ENCODE measurements around the gene SLC22A17. TPM values are rescaled to one million over a fixed set of nuclear protein-coding genes. Genes with fewer than 3 reads are reported as not detected.

Gene SLC22A17
- total and polyA plus RNA-seq, 2 of the 8 experiments (the other 6 are each of a cell fraction or from before 2014, with no cell fraction given): 43.0 to 49.0 TPM

GRCh38 chr14:23347406-23348296 lies 5.0 kb downstream of the SLC22A17 start:
- Histone ChIP-seq H3K9ac (replicated peaks in 1 of 4; ENCODE audit: extremely low read depth in 1 of 4, low read depth in 3 of 4, low read length in 3 of 4) (no peak overlapping the region), H3K23me2 (ENCODE audit: low read depth, low read length) (peaks cover 10% of the 10 kb centered on the region), H3K4me1 (replicated peaks in 1 of 4; ENCODE audit: control insufficient read depth in 3 of 4, insufficient read depth in 4 of 4, low read length in 3 of 4) (peaks cover 0 to 7% (median 2%) of the 10 kb centered on the region in 4 experiments; a peak in 5 of 7 replicates), H2BK5ac (ENCODE audit: low read depth, low read length) (no peak overlapping the region), H3K4me2 (ENCODE audit: insufficient read depth in 1 of 2, low read depth in 2 of 2, low read length in 2 of 2) (no peak overlapping the region), H3K4ac (replicated peaks; ENCODE audit: insufficient read length, low read depth, low read length) (no peak overlapping the region), H4K5ac (ENCODE audit: insufficient read length, low read depth, low read length) (no peak overlapping the region), H4K91ac (replicated peaks; ENCODE audit: insufficient read length, low read length) (no peak overlapping the region), H2BK120ac (replicated peaks; ENCODE audit: low read depth, low read length) (no peak overlapping the region), H3K79me2 (ENCODE audit: control insufficient read depth in 1 of 2, insufficient read depth in 2 of 2, low read length in 2 of 2) (no peaks in the 10 kb centered on the region), H3K14ac (ENCODE audit: insufficient read length) (no peak overlapping the region), H2BK12ac (ENCODE audit: low read depth, low read length) (no peak overlapping the region), H3K79me1 (ENCODE audit: low read depth, low read length) (no peaks in the 10 kb centered on the region), H3K4me3 (ENCODE audit: extremely low read depth in 1 of 4, insufficient read depth in 2 of 4, low read depth in 3 of 4, low read length in 4 of 4) (no peak overlapping the region), H3K9me3 (ENCODE audit: insufficient read depth in 2 of 2, low read depth in 1 of 2, low read length in 1 of 2) (no peaks in the 10 kb centered on the region), H2BK20ac (ENCODE audit: low read length) (no peak overlapping the region), H3K27ac (ENCODE audit: low read depth, low read length) (no peak overlapping the region), H4K20me1 (replicated peaks in 1 of 2; ENCODE audit: control insufficient read depth in 1 of 2, insufficient read depth in 2 of 2, low read length in 2 of 2) (peaks cover 0 to 3% of the 10 kb centered on the region in 2 experiments), H3K18ac (ENCODE audit: extremely low read depth, low read length) (no peak overlapping the region), H3K56ac (replicated peaks; ENCODE audit: insufficient read length, low read depth, low read length) (no peak overlapping the region), H2BK15ac (ENCODE audit: low read length) (no peak overlapping the region), H4K8ac (ENCODE audit: extremely low read depth, insufficient read depth, low read length) (no peak overlapping the region; the same call in 1 of the 2 replicates), H3K27me3 (replicated peaks in 1 of 4; ENCODE audit: control insufficient read depth in 3 of 4, extremely low read depth in 1 of 4, insufficient read depth in 3 of 4, low read length in 3 of 4) (peaks cover 0 to 11% (median 3%) of the 10 kb centered on the region in 4 experiments; a peak in 6 of 7 replicates), H2AK5ac (ENCODE audit: low read depth, low read length) (no peak overlapping the region), H3K23ac (ENCODE audit: insufficient read length) (no peak overlapping the region), H2AFZ (ENCODE audit: low read length) (no peak overlapping the region), H3K36me3 (ENCODE audit: control insufficient read depth in 2 of 4, insufficient read depth in 4 of 4, low read length in 3 of 4) (no peaks in the 10 kb centered on the region)
- TF ChIP-seq FOSL1 (IDR thresholded peaks at IDR 0.05; ENCODE audit: insufficient read depth, low read depth, low read length): no peak
- TF ChIP-seq BACH1 (IDR thresholded peaks at IDR 0.05; ENCODE audit: low read length): no peak
- no peak for TF ChIP-seq RBBP5 (IDR thresholded peaks at IDR 0.05; ENCODE audit: borderline replicate concordance, low read depth, low read length)
- no peak for TF ChIP-seq MAFK (IDR thresholded peaks at IDR 0.05; ENCODE audit: low read depth, low read length)
- no peak for TF ChIP-seq MAX (IDR thresholded peaks at IDR 0.05)
- TF ChIP-seq NRF1 (IDR thresholded peaks at IDR 0.05; ENCODE audit: low read depth, low read length): no peak
- TF ChIP-seq SAP30 (IDR thresholded peaks at IDR 0.05; ENCODE audit: insufficient read depth, insufficient replicate concordance, low read length): no peak
- TF ChIP-seq TEAD4 (IDR thresholded peaks at IDR 0.05; ENCODE audit: low read depth, low read length): no peak
- TF ChIP-seq RFX5 (IDR thresholded peaks at IDR 0.05; ENCODE audit: borderline replicate concordance, low read depth, low read length): no peak
- FAIRE-seq (no peak), DNase-seq (ENCODE audit: low read depth in 1 of 2, low spot score in 2 of 2) (no peak)
- ChIA-PET POLR2A (ENCODE audit: partially characterized antibody) (interaction anchor here (0.8 to 3.7 kb wide), 5 partner anchors 9 to 26 kb away, joined by 3 to 25 read pairs (median 6); partner anchors contain the start of gene PABPN1), CTCF (ENCODE audit: partially characterized antibody) (interaction anchor here (0.7 to 5.9 kb wide), 13 partner anchors 8 to 366 kb away, joined by 3 to 69 read pairs (median 4); partner anchors contain the start of gene AJUBA)
- 91% methylated on average over 18 of the region's 19 CpGs; no CpG with 5 or more reads in 1 of the 2 experiments for WGBS, 2 experiments (ENCODE audit: extremely low coverage in 1 of 2, insufficient coverage in 1 of 2, insufficient read length in 1 of 2, insufficient replicate concordance in 2 of 2, low coverage in 1 of 2, low lambda C conversion rate in 2 of 2, missing lambda C conversion rate in 1 of 2)

Measured in H1 (cell line).